HG02678 (cell line): ENCODE results near the gene LOXL1.

Experiments
- ATAC-seq: cut with Tn5 transposase; IDR thresholded peaks from one replicate; pipeline ENCODE4 v1.9.1; 2021; ENCODE audit warnings: mild to moderate bottlenecking, moderate library complexity; ENCODE audit not compliant: unreplicated experiment

LOXL1 gene

GRCh38 chr15:73899197-73900094 lies 26.8 kb upstream of the LOXL1 start:
- ATAC-seq = no peak

GRCh38 chr15:73900095-73900712 lies 26.1 kb upstream of the LOXL1 start:
- no peak for ATAC-seq

GRCh38 chr15:73901126-73901810 lies 25.0 kb upstream of the LOXL1 start:
- no peak for ATAC-seq

GRCh38 chr15:73902121-73903020 lies 23.9 kb upstream of the LOXL1 start:
- no peak for ATAC-seq

- no peak for ATAC-seq
These were observed 22.0 kb upstream of the LOXL1 start for GRCh38 chr15:73904026-73904815.

GRCh38 chr15:73905225-73905827 lies 20.9 kb upstream of the LOXL1 start:
- ATAC-seq = no peak

- no peak for ATAC-seq
These were observed 19.8 kb upstream of the LOXL1 start for GRCh38 chr15:73906346-73907034.

GRCh38 chr15:73907035-73907408 lies 19.2 kb upstream of the LOXL1 start:
- no peak for ATAC-seq

- ATAC-seq = peak; percentile 69
These were observed 18.0 kb upstream of the LOXL1 start for GRCh38 chr15:73908030-73908821.

- no peak for ATAC-seq
These were observed 17.5 kb upstream of the LOXL1 start for GRCh38 chr15:73908822-73909122.

GRCh38 chr15:73909651-73910050 lies 16.6 kb upstream of the LOXL1 start:
- ATAC-seq = no peak

GRCh38 chr15:73910522-73911303 lies 15.5 kb upstream of the LOXL1 start:
- no peak for ATAC-seq

GRCh38 chr15:73912030-73912596 lies 14.1 kb upstream of the LOXL1 start:
- ATAC-seq = no peak

- ATAC-seq = no peak
These were observed 12.1 kb upstream of the LOXL1 start for GRCh38 chr15:73914145-73914544.

GRCh38 chr15:73915082-73915481 lies 11.2 kb upstream of the LOXL1 start:
- ATAC-seq = no peak

GRCh38 chr15:73918784-73919183 lies 7.5 kb upstream of the LOXL1 start:
- ATAC-seq = no peak

- no peak for ATAC-seq
These were observed 6.6 kb upstream of the LOXL1 start for GRCh38 chr15:73919706-73920105.
